ENCODE measurements around the gene SELENOK. TPM values are rescaled to one million over a fixed set of nuclear protein-coding genes. Genes with fewer than 3 reads are reported as not detected.

The SELENOK gene
- total RNA-seq, 4 donors from 2014 or later, result 23.0 to 47.2 (median 30.1) TPM

DNA sequence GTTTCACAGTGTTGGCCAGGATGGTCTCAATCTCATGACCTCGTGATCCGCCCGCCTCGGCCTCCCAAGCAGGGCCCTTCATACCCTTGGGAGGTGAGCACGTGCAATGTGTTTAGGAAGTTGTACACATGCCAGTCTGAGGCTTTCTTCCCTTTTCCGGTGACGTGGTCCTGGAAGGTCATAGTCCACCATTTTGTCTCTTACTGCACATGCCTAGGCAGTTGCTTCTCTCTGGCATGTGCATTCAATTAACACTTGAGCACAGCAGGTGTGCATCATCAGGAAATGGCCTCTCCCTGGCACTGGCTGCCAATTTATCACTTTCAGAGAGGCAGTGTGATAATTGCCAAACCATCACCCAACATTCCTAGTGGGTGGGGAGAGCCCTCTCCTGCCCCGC lies 21.7 kb upstream of the SELENOK start:
- no peak overlapping the region for H3K4me3 ChIP-seq (ENCODE audit: low read depth, poor library complexity, severe bottlenecking)
- TF ChIP-seq POLR2A (IDR thresholded peaks at IDR 0.05), result no peak
- no peak for TF ChIP-seq CTCF (IDR thresholded peaks at IDR 0.05)
- intact Hi-C loops (cut with DNase I; ENCODE audit: low total_unique reads), result no loop called here
- DNase-seq (ENCODE audit: low spot score in 2 of 2), result no peak
- 80 to 87% methylated on average over 8 of the region's 8 CpGs for WGBS, 2 donors

GRCh38 chr3:53902711-53903110 lies 11.1 kb upstream of the SELENOK start:
- intact Hi-C loops (cut with DNase I; ENCODE audit: low total_unique reads), result no loop called here
- no peak for TF ChIP-seq CTCF (IDR thresholded peaks at IDR 0.05)
- no peak for TF ChIP-seq POLR2A (IDR thresholded peaks at IDR 0.05)
- 53 to 55% methylated on average over 5 of the region's 5 CpGs for WGBS, 2 donors

DNA sequence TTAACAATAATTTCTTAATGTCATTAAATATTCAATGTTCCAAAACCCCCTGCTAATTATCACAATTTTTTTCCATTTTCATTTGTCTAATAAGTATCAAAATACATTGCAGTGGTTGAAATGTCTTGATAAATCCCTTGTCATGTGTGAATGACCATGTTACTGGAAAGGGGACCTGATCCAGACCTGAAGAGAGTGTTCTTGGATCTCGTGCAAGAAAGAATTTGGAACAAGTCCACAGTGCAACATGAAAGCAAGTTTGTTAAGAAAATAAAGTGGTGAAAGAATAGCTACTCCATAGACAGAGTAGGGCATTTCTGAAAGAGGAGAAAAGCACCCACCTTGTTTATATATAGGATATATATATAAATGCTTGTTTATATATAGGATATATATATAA lies 10.4 kb upstream of the SELENOK start:
- no peak for TF ChIP-seq POLR2A (IDR thresholded peaks at IDR 0.05)
- TF ChIP-seq CTCF (IDR thresholded peaks at IDR 0.05), result no peak
- intact Hi-C loops (cut with DNase I; ENCODE audit: low total_unique reads), result no loop called here
- DNase-seq (ENCODE audit: low spot score in 2 of 2), result no peak
- 22 to 28% methylated on average over 1 of the region's 1 CpG for WGBS, 2 donors
- H3K4me3 ChIP-seq (ENCODE audit: low read depth, poor library complexity, severe bottlenecking), result no peak overlapping the region

More at GRCh38 chr3:53902711-53903110, 11.1 kb upstream of the SELENOK start:
- no peak for DNase-seq (ENCODE audit: low spot score in 2 of 2)
- no peak overlapping the region for H3K4me3 ChIP-seq (ENCODE audit: low read depth, poor library complexity, severe bottlenecking)

DNA sequence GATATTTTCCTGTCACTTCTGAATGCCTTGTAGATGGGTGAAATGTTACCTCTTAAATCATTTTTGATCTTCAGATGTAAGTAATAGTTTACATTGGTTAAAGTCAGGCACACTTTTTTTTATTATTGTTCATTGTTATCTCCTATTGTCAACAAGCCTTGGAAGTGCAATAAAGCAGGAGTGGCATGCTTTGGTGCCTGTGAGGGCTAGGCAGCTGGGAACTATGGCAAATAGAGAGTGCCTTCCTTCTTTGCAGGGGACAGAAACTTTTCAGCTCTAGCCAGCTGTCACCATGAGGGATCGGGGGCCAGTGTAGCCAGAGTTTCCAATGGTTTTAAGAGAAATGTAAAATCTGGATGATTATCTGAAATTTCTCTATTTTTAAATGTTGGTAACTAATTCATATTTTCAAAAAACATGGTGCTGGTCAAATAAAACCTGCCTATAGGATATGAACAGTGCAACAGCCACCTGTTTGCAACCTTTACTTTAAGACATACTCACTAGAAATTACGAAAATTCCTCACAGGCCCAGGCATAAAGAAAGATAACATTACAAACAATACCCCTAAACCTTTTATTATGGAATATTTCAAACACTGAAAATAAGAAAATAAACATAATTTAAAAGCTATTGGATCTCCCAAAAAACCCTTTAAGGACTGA lies 9.1 kb upstream of the SELENOK start:
- 87 to 88% methylated on average over 2 of the region's 2 CpGs for WGBS, 2 donors
- no peak for TF ChIP-seq CTCF (IDR thresholded peaks at IDR 0.05)
- TF ChIP-seq POLR2A (IDR thresholded peaks at IDR 0.05), result no peak
- no peak for DNase-seq (ENCODE audit: low spot score in 2 of 2)
- H3K4me3 ChIP-seq (ENCODE audit: low read depth, poor library complexity, severe bottlenecking), result no peak overlapping the region
- intact Hi-C loops (cut with DNase I; ENCODE audit: low total_unique reads), result no loop called here

DNA sequence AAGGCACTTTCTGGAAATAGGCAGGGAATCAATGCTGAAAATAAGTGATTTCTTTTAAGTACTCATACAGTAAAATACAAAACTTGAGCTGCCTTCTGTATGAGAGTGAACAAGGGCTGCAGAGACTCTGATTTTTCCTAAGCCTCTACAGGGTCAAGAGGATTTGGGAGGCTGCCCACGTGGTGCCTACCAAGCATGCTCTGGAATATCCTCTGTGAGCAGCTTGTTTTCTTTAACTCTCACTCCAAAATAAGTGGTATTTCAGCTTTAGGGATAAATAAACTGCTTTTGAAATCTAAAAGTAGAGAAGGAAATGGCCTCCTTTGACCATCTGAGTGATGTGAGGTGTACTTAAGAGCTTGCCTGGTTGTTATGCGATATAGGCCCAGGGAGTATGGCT lies 8.1 kb upstream of the SELENOK start:
- intact Hi-C loops (cut with DNase I; ENCODE audit: low total_unique reads), result no loop called here
- no peak overlapping the region for H3K4me3 ChIP-seq (ENCODE audit: low read depth, poor library complexity, severe bottlenecking)
- 63 to 66% methylated on average over 2 of the region's 2 CpGs for WGBS, 2 donors
- DNase-seq (ENCODE audit: low spot score in 2 of 2), result no peak
- TF ChIP-seq POLR2A (IDR thresholded peaks at IDR 0.05), result no peak
- no peak for TF ChIP-seq CTCF (IDR thresholded peaks at IDR 0.05)

DNA sequence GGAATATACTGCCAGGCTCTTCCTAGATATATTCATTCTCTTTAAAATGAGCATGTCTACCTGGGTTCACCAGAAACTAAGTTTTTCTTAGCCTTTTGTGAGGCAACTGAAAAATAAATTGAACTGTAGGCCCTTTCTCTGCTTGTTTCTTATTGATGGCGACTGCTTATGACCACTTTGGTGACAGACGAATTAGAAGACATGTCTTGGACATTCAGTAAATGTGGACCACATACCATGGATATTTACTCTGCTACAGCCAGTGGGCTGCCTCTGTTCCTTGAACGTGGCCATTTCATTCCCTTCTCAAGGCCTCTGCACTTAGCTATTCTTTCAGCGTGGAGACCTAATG lies 603 bp upstream of the SELENOK start:
- intact Hi-C loops (cut with DNase I; ENCODE audit: low total_unique reads), result no loop called here
- 45% methylated on average over 4 of the region's 4 CpGs for WGBS, 2 donors
- H3K4me3 ChIP-seq (ENCODE audit: low read depth, poor library complexity, severe bottlenecking), result peak overlapping the region; percentile 11
- DNase-seq (ENCODE audit: low spot score in 2 of 2), result no peak
- TF ChIP-seq POLR2A (IDR thresholded peaks at IDR 0.05), result no peak
- no peak for TF ChIP-seq CTCF (IDR thresholded peaks at IDR 0.05)
